LHCN-M2 (cell line): ENCODE results near the gene MYT1. TPM values are rescaled to one million over a fixed set of nuclear protein-coding genes. Genes with fewer than 3 reads are reported as not detected.

Experiments used
- DNase-seq: peaks from one replicate; pipeline ENCODE4 v3.0.0-alpha.2; 2012; ENCODE audit warnings: low read depth
- total RNA-seq: library from RNA; depleted of rRNA; stranded (reverse); fragments of >200 nt; gene quantifications from 2 replicates; pipeline ENCODE4 v1.2.3, GENCODE V29; 2014

The MYT1 gene
- total RNA-seq, 1 experiment from 2014 or later: not detected

GRCh38 chr20:64153861-64154589, 10.2 kb upstream of the MYT1 start:
- no peak for DNase-seq

DNA sequence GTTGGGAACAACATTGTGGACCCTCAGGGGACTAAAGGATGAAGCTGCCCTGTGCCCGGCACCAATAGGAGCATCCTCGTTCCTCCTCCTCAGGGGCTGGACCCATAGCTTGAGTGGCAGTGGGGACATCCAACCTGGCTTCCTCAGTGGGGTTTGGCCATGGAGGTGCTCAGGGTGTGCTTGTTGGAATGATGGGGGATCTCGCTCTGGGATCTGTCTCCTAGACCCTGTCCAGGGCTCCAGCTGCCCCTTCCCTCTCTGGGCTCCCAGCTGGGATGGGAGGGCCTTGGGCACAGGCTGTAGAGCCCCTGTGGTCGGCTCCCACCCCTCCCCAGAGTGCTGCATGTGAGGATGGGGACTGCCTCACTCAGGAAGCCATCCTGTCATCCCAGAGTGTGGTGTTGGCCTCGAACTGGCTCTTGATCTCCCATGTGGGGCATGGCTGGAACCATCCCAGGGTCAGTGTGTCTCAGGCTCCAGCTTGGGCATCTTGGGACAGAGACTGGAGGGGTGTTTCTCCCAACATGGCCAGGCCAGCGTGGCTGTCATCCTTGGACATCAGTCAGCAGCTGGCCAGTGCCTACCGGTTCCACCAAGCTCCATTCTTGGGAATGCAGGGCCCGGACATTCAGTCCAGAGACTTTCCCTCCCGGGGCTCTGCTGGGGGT, 9.5 kb upstream of the MYT1 start:
- DNase-seq: no peak

GRCh38 chr20:64155258-64156135, 8.8 kb upstream of the MYT1 start:
- DNase-seq: no peak

DNA sequence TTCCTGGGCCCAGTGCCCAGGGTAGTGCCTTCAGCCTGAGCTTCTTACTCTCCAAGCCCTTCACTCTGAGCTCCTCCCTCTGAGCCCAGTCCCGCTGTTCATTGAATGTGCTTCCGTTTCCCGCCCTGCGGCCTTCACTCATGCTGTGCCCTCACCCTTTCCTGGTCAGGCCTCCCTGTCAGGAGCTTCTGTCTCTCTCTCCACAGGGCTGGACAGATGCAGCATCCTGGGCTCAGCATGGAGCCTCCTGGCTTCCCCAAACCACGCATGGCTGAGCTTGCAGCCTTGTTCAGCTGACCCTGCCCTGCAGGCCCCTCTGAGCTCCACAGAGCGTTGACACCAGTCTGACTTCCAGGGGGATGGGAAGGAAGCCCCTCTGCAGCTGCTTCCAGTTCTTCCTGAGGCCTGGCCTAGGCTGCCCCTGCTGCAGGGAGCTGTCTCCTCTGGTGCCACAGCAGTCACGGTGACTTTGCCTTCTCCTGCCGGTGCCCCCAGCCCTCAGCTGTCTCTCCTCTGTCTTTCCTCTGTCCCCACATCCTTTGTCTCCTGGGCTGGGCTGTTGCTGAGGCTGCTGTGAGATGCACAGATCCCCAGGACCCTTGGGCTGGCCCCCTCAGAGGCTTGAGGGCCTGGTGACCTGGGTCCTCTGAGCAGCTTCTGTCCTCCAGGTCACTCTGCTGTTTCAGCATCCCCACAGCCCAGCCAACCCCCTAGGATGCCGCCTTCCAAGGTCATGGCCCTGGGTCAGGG, 7.9 kb upstream of the MYT1 start:
- no peak for DNase-seq

DNA sequence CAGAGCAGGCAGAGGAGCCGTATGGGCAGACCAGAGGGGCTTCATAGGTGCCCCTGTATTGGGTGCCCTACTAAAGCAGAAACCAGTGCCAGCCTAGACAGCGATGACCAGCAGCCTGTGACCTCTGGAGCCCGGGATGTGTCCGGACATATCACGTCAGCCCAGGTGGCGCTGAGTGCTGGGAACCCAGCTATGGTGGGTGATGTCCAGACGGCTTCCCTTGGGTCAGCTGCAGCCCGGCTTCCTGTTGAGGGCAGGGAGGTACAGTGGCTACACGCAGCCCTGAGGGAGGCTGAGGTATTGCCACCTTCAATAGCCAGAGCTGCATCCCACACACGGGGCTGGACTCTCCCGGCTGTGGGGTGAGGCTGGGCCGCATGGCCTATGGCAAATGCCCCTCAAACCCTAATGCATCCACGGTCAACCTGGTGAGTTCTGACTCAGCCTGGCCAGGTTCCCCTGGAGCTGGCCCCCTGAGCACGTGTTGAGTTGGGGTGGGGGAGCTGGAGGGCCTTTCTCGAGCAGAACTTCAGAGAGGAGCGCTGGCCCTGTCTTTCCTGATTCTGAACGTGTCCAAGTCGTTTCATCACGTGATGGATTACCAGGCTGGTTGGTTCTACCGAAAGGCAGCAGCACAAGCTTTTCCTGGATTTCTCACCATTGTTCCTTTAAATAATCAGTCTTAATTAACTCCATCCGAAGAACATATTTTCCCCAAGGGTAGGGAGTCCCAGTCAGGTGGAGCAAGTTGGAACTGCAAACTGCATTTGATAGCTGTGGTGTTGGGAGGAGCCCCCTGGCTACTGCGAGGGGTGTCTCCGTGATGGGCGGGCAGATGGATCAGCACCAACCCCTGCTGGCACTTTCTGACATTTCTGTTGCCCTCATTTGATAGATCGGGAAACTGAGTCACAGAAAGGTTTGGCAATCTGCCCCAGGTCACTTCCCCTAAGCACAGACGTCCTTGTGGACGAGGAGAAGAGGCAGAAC, 7.1 kb upstream of the MYT1 start:
- DNase-seq: no peak

GRCh38 chr20:64157878-64158277, 6.4 kb upstream of the MYT1 start:
- DNase-seq: no peak

DNA sequence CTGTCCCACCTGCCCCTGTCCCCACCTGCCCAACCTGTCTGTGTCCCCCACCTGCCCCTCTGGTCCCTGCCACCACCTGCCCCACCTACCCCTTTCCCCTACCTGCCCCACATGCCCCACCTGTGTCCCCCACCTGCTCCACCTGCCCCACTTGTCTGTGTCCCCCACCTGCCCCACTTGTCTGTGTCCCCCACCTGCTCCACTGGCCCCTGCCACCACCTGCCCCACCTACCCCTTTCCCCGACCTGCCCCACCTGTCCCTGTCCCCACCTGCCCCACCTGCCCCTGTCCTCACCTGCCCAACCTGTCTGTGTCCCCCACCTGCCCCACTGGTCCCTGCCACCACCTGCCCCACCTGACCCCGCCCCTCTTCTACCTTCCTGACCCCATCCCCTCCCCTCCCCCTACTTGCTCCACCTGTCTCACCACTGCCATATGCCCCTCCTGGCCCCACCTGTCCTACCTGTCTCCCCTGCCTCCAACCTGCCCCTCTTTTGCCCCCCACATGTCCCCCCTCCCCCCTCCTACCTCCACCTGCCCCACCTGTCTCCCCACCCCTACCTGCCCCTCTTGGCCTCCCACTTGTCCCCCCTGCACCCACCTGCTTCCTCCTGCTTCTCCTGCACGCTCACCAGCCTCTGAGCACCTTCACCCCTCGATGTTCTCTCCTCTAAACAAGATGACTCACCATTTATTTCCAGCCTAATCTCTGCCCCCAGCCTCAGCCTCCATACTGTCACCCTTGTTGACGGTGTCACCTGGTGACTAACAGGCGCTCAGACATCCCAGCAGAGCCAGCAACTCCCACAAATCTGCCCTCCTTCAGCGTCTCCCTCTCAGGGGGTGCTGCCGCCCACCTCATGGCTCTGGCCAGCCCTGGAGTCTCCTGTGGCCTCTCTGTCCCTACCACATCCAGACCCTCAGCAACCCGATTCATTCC, 5.6 kb upstream of the MYT1 start:
- no peak for DNase-seq

DNA sequence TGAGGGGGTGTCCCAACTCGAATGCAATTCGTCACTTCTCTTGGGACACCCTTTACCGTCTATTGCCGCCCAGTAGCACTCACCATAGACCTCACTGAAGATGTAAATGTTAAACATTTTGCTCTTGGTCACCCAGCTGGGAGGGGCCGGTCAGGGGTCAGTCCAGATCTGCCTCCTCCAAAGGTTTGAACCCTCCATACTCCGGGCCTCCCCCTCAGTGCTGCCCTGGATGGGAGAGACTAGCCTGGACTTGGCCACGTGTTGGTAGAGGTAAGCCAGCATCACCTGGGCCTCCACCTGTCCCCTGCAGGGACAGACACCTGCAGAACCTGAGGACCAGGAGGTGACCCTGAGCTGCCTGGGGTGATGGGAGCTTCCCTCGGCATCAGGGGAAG, 5.0 kb upstream of the MYT1 start:
- no peak for DNase-seq

DNA sequence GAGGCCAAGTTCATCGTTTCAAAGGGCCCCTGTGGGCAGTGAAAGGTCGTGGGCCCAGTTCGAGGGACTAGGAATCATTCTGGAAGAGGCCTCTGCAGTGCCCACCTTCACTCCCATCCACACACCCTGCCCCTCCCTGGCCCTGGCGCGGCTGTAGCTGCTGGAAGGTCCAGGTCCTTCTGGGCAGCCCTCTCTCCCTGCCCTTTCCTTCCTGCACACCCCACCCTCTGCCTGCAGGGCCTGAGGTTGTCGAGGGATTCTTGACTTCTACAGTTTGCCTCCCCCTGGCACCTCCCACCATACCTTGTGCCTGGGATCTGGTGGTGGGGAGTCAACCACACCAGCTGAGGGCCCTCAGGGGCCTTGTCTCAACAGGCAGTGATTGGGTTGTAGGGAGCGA, 4.5 kb upstream of the MYT1 start:
- DNase-seq: no peak

- DNase-seq: no peak
Observed at GRCh38 chr20:64160118-64160517, 4.1 kb upstream of the MYT1 start.

DNA sequence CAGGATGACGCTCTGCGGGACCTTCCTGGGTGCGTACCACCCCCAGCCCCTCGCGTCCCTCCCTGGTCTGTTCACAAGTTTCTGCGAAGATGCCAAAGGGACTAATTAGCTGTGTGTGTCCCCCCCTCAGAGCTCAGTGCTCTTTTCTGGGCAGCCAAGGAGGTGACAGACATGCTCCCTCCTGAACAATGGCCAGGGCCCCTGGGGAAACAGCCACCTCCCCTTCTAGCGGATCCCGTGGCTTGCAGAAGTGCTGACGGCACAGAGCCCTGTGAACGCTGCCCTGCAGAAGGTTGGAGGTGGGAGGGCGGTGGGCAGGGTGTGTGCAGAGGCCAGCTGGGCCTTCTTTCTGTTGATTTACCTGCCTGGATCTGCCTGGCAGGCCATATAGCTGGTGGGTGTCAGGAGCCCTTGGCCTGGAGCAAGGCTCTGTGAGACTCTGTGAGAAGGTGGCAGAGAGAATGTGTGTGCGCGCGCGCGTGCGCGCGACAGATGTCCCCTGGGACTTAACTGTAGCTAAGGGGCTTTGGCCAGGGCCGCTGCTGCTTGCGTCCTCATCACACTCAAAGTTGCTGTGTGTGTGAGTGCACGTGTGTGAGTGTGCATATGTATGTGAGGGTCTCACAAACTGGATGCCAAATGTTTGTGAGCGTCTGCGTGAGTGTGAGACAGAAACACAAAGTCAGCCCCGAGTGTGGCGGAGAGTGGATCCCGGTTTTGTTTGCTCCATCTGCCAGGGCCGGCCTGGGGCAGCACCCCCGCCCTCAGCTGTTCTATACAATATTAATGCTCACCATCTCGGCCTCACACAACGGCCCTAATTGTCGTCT, 3.5 kb upstream of the MYT1 start:
- DNase-seq: no peak

DNA sequence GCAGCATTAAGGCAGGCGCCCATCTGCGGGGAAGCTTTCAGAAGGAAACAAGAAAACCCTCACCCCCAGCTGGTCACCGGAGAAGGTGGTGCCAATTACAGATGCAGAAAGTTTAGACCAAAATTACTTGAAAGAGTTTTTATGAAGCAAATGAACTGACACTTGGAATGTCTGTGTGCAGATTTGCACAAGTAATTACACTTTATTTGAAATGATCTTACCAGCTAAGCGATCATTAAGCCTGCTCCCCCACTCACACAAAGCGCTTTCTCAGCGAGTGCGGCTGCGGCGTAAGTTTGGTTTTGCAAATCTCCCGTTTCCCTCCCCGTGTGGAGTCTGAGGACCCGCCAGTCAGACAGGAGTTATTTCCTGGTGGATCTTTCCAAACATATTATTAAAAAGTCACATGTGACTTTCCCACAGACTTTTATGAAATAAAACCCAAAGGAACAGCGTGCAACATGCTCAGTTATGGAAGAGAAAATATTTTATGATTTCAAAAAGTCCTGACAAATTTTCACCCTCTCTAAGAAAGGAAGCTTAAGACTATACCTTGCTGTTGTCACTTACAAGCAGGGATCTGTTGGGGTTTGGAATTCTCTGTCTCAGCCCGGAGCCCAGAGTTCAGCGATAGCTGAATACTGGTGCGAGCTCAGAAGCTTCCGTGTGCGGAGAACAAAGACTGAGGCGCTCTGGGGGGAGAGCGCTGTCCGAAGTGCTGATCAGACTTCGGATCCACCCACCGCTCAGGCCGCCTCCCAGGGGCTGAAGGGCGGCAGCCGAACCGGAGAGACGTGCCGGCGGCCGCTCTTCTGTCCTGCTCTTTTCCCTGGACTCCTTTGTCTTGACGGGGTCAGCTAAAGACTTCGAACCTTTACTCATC, 2.7 kb upstream of the MYT1 start:
- peak; percentile 13 for DNase-seq

- no peak for DNase-seq
Observed at GRCh38 chr20:64162239-64162910, 1.9 kb upstream of the MYT1 start.

DNA sequence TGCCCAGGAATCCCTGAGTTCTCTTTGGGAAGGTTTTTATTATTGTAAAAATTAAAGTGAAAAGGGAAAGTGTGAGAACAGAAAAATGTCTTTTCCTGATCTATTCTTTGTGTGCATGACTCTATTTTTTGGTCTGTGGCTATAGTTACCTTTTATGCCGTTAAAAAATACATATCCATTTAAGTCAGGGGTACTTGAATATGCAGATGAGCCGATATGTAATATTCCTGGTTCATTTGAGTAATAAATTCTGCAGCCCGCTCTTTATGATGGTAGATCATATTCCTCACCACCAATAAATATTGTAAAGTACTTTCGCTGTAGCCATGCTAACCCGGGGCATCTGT, 503 bp upstream of the MYT1 start:
- DNase-seq: no peak

DNA sequence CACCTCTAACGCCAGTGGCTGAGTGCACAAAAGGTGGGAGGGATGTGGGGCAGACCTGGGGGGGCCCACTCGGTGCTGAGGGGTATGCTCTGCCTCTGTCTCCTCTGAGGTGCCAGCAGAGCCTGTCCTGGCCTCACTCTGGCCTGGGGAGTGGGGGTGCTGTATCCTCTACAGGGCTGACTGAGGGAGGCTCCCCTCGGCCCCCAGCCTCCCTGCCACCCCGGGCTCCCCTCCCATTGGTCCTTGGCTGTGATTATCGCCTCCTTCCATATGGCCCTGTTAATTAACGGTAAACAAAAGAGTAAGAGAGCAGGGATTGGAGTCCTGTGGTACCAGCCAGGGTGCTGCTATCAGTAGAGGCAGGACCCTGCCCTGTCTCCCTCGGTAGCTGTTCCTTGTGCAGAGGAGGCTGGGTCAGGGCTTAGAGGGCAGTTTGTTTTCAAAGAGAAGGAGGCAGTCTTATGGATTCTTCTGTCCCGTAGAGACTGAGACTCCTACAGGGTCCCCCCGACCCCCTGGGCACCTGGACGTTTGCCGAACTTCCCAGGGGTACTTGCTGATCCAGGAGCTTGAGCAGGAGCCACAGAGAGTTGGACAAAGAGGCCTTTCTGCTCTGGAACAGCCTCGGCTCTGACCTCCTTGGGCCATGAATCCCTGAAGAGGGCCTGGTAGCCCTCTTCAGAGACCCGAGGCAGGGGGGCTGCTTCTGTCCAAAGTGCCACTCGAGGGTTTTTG, 1.8 kb downstream of the MYT1 start:
- no peak for DNase-seq
